ENCODE measurements around the gene DDX1.

The DDX1 gene

DNA sequence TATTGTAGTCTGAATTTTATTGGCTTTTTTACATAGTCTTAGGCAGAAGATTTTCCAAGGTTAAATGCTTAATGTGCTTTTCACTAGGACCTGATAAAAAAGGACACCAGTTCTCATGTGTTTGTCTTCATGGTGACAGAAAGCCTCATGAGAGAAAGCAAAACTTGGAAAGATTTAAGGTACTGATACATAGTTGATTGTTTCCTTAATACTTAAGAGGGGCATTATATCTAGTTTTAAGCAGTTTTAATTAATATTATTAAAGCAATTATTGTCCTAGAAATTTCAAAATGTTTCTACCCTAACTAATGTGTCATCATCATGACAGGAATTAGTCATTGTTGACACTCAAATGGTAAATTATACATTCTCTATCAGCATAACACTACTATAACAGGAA is 35.3 kb downstream of the DDX1 start:
- DNase-seq (ENCODE audit: extremely low read depth in 1 of 2, low read depth in 1 of 2), result no peak

DNA sequence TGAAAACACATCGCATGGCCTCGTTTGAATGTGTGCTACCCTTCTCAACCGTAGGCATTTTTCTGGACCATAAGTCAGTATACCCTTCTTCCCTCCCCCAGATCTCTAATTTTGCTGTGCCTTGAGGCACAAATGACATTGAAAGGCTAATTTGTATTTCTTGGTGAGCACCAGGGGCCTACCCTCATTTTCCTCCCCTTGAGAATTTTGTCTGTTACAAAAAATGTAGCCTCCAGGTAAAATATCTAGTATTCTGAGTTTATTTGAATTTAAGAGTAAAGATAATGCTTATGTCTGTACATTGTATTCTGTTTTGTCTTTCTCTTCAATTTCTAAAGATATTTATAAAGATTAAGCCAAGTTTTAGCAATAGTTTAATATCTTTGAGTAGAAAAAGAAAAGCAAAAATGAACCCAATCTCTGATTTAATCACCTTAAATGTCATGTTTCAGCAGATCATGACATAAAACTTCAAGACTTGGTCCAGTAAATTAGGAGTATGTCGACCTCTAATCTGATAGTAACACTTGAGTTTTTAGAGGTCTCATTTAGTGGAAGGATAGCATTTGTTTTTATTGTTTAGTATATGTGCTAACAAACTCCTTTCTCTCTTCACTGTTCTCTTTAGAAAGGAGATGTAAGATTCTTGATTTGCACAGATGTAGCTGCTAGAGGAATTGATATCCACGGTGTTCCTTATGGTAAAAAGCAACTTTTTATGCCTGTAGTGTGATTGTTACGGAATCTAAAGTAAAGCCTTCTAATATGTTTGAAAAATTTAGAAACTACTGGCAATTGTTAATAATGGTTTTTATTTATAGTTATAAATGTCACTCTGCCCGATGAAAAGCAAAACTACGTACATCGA is 36.4 kb downstream of the DDX1 start:
- DNase-seq (ENCODE audit: extremely low read depth in 1 of 2, low read depth in 1 of 2), result no peak

DNA sequence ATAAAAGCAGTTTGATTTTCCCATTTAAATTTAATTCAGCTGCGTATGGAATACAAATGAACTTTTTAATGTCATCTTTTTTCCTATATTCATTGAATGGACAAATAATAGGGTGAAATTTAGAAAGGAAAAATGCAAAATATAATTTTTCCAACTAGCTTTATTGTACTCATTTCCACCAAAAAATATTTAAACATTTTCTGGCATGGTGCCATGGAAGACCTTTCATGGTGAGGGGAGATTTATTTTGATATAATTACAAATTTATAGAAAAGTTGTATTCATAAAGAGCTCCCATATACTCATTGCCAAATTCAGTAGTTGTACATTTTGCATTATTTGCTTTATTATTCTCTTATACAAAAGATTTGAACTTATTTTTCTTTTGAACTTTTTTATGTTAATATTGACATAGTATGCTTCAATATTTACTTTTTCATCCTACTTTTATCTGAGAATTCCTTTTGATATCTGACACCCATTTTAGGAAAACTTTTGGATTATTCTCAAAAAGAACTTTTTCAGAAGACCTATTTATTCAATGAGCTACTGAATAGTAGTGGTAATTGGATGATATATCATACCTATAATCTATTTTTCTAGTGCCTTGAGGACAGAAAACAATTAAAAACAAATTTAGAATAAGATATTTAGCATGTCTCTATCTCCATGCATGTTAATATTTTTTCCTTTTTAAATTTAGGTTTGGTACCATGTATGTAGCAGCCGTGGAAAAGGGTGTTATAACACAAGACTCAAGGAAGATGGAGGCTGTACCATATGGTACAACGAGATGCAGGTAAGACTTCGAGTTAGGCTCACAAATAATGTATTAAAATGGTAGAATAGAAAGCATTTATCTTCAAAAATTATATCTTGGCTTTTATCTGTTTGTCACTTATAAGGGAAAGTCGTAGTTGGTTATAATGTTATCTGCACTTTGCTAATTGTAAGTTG is 37.5 kb downstream of the DDX1 start:
- no peak for DNase-seq (ENCODE audit: extremely low read depth in 1 of 2, low read depth in 1 of 2)

DNA sequence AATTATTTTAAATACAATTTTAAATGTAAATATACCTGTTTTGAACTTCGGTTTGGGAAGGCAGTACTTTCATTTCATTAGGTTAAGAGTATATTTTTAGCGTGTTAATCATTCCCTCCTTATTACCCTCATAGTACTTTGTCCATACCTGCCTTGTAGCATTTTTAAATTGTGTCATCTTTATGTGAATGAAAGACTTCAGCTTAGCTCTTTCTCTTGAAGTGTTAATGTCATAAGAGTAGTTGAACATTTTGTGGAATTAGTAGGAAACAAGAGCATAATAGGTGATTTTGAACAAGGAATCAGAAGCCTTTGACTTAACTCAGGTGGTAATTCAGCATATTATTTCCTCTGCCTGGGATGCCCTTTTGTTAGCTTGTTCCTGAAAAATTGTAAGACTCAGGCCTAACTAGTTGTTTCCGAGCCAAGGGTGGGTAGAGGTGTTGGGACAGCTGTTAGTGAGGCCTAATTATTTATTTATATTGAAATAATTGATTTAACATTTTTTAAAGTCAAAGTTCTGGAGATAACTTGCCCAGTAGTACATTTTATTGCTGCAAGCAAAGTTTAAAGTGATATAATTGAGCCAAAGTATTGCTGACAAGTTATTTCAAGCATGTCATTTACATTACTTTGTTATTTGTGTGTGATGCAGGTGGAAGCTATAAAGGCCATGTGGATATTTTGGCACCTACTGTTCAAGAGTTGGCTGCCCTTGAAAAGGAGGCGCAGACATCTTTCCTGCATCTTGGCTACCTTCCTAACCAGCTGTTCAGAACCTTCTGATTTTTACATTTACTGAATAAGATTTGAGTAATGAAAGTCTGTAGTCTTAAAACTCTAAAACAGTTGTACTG is 38.7 kb downstream of the DDX1 start:
- DNase-seq (ENCODE audit: extremely low read depth in 1 of 2, low read depth in 1 of 2), result no peak

DNA sequence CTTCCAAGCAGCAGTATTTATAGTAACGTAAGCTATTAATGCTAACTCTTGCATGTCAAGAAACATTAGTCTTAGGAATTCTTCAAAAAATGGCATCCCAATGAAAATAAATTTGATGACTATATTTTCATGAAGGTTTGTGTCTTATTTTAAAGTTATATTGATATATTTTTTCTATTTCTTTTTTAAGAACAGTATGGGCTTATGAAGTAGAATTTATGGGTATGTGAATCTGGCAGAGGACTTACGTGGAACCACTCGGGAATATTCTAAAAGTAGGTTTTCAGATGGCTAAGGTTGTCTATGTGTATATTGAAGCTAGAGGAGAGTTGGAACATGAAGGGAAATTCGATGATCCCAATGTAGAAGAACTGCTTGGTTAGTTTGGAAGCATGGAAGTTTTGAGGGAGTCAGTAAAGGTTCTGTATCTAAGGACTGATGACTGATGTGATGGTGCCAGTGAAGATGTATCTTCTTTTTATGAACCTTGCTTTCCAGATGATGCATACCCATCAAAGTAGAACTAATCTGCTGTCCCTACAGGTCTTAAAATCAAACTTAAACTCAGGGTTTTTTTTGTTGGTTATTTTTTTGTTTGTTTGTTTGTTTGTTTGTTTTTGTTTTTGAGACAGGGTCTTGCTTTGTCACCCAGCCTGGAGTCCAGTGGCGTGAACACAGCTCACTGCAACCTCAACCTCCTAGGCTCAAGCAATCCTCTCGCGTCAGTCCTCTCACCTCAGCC is 39.5 kb downstream of the DDX1 start:
- no peak for DNase-seq (ENCODE audit: extremely low read depth in 1 of 2, low read depth in 1 of 2)

DNA sequence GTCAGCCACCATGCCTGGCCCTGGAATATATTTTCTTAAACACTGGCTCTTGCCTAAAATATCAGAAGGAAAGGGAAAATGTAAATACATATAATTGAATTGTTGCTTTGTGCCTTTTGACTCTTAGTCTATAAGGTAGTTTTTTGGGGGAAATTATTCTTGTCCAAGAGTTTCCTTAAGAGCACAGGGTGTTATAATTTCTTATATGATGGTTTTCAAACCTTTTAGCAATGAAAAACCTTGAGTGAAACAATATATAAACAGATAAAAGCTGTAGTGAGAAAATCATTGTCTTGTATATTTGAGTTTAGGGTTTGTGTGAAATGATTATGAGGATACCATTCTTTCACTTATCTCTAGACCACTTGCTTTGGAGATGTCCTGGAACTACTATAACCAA is 40.2 kb downstream of the DDX1 start:
- DNase-seq (ENCODE audit: extremely low read depth in 1 of 2, low read depth in 1 of 2), result no peak

DNA sequence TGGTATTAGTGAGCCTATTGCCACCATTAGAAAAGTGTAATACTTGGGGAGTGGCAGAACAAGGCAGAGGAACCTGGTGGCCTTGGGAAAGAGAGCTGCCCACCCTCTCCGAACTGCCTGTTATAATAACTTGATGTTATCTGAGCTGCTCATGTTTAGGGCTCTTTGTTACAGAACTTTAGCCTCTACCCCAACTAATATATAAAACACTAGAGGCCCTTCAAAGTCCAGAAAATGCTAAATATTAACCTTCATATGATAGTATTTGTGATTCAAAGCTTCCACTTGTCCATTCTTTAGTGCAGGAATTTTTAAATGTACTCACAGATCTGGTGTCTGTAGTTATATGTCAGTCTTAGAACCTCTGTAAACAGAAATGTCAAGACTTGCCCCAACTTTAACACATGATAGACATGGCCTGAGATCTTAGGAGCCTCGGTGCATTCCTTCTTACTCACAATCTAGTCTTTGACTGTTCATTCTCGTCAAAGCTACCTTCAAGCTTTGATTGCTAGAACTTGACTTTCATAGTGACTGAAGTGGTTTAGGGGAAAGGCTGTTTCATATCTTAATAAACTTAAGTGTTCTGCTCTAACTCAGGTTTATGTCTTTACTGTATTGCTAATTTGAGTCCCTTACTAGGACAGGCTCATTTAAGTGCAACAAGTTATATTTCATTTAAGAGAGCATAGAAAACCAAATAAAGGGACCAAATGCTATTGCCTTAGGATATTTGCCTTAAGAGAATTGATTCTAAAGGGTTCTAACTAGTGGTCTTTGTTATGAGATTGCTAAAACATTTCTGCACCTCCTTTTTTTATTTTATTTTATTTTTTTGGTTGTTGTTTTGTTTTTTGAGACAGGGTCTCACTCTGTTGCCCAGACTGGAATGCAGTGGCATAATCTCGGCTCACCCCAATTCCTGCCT is 41.6 kb downstream of the DDX1 start:
- DNase-seq (ENCODE audit: extremely low read depth in 1 of 2, low read depth in 1 of 2), result no peak

DNA sequence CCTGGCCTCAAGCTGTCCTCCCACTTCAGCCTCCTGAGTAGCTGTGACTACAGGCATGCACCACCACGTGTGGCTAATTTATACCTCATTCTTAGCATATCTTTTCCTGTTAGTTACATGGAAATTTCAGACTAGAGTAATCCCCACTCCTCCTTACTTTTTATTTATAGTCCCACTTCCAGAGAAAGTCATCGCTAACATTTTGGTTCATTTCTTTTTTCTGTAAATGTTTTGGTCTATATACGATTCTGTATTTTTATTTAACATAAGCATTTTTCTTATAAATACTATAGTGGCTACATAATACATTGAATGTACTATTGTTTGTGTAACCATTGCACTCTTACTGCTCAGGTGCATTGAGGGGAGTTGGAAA is 42.3 kb downstream of the DDX1 start:
- no peak for DNase-seq (ENCODE audit: extremely low read depth in 1 of 2, low read depth in 1 of 2)

DNA sequence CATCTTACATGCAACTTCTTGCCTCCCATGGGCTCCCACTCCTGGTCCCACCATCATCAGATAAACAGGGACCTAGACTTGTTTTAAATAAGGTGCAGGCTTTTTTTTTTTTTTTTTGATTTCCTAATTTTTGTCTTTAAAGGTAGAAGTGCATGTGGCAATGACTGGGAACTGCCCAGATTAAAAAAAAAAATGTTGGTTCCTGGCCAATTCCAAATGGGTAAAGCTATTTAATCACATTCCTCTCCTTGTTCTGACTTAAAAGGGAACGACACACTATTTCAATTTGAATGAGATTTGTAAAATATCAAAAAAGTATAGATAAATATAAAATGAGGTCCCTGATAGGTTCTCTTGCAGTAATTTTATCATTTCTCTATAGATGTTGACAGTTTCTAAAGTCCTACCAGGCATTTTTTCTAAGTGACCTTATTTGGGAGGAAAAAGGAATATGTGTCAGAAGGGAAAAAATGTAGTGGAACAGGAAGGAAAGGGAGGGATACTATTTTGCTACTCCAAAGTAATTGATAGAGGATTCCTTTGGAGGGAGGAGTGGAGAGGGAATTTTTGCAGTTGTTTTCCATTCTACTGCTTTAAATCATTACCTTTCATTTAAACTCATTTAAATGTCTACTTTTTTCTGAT is 43.3 kb downstream of the DDX1 start:
- no peak for DNase-seq (ENCODE audit: extremely low read depth in 1 of 2, low read depth in 1 of 2)

DNA sequence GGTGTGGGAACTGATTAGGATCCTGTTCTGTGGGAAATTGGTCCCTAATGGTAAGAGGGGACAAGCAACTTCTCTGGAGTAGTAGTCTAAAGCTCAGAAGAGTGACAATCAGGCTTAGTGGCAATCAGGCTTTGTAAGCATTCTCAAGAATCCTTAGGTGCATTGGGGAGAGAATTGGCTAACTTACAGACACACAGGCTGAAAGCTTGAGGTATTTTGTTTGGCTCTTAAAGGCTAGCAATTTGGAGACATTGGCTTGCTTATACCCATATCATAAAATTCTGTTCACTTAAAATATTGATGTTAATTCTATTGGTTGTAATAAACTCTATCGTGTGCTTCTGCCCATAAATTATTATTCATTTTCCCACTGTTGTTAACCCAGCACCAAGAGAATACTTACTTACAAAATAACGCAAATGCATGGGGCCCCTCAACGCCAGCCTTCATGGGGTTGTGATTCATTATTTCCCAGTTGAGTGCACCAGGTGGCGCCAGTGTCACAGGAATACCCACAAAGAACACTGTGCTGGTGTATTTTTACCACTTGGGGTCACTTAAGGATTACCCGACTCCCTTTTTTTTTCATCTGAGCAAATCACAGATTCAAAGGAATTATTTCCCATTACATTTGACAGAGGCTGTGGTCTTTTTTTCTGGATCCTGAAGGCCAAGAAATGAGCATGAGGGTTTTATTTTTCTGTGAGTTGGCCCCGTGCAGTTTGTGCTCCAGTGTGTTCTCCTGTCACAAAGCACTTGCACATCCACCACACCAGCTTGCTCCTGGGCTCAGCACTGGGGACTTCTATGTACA is 45.5 kb downstream of the DDX1 start:
- peak; percentile 6 to 20 for DNase-seq (ENCODE audit: extremely low read depth in 1 of 2, low read depth in 1 of 2)

DNA sequence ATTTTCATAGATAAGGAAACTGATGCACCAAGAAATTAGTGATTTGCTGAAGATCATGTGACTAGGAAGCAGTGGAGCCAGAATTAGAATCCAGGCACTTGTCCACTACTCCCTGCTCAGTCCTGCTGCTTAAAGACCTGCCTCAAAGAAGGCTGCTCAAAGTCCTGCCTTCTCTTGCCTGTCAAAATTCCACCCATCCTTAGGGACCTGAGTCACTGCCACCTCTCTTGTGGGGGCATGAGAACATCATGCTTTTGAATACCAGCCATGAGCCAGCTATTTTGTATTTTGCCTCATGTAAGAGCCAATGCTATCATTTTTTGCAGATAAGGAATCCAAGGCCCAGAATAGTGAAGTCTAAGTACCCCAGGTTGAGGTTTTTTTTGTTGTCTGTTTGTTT is 47.1 kb downstream of the DDX1 start:
- DNase-seq (ENCODE audit: extremely low read depth in 1 of 2, low read depth in 1 of 2), result no peak

DNA sequence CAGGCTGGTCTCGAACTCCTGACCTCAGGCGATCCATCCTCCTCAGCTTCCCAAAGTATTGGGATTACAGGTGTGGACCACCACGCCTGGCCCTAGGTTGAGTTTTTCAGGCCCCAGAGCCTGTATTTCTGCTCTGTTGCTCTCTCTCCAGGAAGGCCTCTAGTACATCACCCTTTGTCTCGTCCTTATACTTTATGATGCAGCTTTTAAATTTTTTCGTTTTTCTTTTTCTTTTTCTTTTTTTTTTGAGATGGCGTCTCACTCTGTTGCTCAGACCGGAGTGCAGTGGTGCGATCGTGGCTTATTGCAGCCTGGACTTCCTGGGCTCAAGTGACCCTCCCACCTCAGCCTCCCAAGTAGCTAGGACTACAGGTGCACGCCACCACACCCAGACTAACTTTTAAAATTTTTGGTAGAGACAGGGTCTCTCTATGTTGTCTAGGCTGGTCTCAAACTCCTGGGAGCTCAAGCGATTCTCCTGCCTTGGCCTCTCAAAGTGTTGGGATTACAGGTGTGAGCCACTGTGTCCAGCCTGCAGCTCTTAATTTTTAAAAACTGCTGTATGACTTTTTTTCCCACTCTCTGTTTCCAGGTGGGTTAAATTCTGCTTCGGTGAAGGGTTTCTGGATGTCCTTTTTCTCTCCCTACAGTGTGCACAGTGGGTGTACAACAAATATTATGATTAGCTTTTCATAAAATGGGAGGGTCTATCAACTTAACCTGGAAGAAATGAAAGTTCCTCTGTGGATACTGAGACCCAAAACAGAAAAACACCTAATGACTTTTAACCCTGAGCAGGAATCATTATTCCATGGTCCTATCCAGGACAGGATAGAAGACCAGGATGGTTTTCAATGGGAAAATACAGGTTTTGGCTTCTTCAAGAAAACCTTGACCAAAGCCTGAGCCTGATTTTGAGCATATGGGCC is 47.9 kb downstream of the DDX1 start:
- no peak for DNase-seq (ENCODE audit: extremely low read depth in 1 of 2, low read depth in 1 of 2)

DNA sequence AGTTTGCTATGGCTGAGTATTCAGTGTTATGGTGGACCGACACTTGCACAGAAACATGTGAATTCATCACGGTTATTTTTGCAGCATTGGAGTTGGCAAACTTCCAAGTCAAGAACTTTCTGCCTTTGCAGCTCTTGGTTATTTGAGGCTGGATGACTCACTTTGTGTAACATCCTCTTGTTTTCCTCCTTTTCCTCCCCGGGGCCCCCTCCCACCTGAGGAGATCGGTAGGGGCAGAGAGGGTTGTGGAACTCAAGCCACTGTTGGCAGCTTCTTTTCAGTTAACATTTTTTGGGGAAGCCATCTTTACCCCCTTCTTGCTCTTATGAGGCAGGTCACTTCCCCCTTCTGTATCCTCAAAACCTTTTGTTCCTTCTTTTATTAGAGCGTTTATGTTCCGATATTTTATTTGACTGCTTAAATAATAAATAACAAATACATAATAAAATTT is 48.6 kb downstream of the DDX1 start:
- DNase-seq (ENCODE audit: extremely low read depth in 1 of 2, low read depth in 1 of 2), result no peak

DNA sequence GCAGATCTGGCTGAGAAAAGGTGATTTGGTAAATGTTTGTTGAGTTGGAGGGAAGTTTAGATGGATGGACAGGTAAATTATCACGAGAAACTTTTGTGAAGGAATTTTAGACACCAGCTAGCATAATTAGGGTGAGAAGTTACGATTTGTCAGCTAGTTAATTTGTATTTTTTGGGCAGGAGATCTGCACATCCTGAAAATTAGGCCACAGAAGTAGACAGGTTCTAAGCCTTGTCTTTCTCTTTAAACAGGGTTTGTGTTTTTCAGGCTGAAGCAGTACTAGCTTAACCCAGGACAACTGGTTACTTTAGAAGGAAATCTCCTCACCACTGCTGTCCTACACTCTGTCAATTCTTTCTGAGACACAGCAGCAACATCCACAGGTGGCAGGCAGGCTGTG is 49.1 kb downstream of the DDX1 start:
- DNase-seq (ENCODE audit: extremely low read depth in 1 of 2, low read depth in 1 of 2), result no peak

DNA sequence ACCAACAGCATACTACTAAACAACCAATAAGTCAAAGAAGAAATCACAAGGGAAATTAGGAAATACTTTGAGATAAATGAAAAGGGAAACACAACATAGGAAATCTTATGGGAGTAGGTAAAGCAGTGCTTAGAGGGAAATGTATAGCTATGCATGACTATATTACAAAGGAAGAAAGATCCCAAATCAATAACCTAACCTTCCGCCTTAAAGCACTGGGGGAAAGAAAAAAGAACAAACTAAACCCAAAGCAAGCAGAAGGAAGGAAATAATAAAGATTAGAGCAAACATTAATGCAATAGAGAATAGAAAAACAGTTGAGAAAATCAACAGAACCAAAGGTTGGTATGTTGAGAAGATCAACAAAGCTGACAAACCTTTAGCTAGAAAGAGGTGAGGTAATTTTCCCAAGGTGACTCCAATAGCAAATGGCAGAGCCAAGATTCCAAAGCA is 49.9 kb downstream of the DDX1 start:
- DNase-seq (ENCODE audit: extremely low read depth in 1 of 2, low read depth in 1 of 2), result no peak

DNA sequence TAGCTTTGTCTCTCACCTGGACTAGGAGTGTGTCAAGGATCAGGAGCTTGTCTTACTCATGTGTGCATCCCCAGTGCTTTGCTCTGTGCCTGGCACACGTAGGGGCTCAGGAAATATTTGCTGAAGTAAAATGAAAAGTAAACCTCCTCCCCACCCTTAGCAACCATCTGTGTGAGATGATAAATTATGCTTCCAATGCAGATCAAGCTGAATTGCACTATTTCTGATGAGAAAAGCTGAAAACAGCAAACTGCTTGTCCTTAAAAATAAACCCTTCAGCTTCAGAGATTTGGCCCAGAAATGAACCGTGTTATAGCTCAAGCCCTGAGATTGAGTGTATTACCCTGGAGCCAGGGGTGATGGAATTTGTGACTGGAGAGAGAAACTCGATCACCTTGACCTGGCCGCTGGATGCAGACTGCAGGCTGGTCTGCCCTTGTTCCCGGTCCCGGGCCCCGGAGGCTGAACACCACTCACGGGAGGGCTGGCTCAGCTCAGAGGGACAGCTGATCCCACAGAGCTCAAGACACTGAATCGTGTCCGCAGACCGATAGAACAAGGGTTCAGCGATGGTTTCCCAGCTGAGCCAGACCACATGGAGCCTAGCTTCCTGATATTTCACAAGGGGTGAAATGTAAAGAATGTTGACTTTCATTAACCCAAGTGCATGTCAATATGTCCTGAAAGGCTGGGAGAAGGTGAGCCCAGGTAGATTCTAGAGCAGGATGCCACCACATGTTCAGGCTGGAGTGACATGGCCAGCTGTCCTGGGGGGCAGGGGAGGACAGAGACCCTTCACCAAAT is 50.5 kb downstream of the DDX1 start:
- no peak for DNase-seq (ENCODE audit: extremely low read depth in 1 of 2, low read depth in 1 of 2)
